HG03135 (cell line): ENCODE measurements around the gene RLF.

Experiments used
- ATAC-seq: cut with Tn5 transposase; IDR thresholded peaks from one replicate; pipeline ENCODE4 v1.9.1; 2021; ENCODE audit warnings: mild to moderate bottlenecking, moderate library complexity; ENCODE audit not compliant: unreplicated experiment

The RLF gene

DNA sequence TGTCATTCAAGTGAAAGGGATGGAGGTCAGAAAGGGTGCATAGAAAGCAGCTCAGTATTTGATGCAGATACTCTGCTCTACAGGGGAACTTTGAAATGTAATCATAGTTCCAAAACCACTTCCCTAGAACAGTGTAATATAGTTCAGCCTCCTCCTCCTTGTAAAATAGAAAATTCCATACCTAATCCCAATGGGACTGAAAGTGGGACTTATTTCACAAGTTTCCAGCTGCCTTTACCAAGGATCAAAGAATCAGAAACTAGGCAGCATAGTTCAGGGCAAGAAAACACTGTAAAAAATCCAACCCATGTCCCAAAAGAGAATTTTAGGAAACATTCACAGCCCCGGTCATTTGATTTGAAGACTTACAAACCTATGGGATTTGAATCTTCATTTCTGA is 78.4 kb downstream of the RLF start:
- no peak for ATAC-seq

DNA sequence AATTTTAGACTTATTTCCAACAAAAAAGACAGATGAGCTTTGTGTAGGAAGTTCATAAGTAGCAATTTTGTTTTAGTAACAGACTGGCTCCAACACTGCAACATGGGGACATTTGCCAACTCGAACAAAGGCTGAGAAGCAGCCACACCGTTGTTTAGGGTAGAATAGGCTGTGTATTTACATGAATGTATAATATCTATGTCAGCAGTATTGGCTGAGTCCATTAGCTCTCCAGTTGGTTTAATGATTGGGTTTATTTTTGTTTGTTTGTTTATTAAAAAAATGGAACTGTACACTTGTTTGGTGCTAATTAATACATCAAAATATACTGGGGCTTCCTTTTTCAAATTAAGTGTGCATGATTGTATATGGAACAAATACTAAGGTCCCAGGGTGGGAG is 79.2 kb downstream of the RLF start:
- no peak for ATAC-seq

DNA sequence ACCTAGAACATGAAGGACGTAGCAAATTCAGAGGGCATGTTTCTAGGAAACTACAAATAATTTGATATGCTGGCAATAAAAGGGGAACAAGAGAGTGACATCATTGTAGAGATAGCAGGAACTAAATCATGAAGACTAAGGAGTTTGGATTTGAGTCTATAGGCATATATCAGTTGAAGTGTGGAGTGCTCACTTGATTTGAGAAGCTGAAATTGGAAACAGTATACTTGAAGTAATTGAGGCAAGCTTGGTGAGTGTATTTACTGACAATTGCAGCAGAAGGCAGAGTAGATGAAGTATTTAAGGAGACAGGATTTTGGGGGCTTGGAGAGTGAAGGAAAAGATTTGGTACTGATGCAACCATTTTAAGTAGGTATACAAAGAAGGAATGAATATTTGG is 80.2 kb downstream of the RLF start:
- ATAC-seq, result peak; percentile 20

DNA sequence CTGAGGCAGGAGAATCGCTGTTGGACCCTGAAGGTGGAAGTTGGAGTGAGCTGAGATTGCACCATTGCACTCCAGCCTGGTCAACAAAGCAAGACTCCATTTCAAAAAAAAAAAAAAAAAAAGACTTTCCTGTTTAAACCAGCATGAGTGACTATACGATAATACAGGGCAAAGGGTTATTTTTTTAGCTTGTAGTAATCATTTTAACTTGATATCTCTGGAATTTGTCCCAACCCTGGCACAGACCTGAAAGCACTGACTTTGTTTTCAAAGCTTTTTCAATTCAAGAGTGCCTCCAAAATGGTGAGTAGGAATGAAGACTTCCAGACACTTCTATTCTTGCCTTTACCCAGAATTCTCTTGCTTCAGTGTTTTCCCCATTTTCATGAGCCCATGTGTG is 82.2 kb downstream of the RLF start:
- ATAC-seq, result no peak

DNA sequence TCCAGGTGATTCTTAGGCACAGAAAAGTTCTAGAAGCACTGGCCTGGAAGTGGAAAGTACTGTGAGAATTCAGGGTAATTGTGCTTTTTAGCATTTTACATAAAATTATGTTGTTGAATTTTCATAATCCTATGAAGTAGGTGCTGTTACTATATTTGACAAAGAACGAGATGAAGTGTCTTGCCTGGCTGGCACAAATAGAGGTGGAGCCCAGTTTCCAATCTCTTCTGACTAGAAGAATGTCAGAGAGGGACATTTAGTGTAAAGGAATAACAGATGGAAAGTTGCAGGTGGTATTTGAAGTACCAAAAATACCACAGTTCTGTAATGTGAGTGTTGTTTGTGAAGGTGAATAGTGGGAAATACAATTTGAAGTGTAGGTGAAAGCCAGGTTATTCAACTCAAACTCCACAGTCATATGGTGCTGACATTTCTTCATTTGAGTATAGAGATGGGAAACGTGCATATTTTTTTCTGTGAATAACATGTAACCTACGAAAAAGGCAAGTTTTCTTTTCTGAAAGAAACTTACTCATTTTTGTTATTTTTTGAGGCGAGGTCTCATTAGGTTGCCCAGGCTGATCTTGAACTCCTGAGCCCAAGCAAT is 83.1 kb downstream of the RLF start:
- no peak for ATAC-seq

DNA sequence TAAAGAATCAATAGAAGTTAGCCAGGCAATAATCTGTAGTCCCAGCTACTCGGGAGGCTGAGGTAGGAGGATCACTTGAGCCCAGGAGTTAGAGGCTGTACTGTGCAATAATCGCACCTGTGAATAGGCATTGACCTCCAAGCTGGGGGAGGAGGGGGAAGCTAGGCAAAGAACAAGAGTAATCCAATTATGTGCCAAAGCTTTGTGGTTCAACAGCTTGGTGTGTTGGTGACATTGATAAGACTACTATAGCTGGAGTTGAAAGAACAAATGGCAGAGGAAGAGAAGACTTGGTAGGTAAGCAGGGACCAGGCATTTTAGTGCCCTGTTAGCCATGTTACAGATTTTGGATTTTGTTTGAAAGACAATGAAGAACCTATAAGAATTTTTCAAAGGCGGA is 84.5 kb downstream of the RLF start:
- ATAC-seq, result no peak

DNA sequence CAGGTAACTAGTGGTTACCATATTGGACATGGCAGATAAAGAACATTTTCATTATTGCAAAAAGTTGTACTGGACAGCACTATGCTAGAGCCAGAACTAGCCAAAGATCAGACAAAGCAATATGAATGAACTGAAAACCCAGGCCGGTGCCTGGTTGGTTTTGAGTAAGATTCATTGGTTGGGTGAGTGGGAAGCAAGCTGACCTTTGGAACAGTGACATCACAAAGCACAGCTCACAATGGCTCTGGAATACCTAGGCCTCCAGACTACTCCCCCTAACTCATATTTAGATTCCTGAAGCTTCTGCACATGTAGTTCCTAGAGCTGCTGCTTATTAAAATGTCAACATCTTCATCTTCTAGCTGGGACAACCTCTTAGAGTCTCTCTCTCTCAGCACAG is 86.5 kb downstream of the RLF start, which contains the start of gene TMCO2:
TSS of gene TMCO2 (plus strand) at position 283 of the 400 bp plus-strand sequence. CDS start at position 340, 57 bp downstream.
- ATAC-seq, result no peak

DNA sequence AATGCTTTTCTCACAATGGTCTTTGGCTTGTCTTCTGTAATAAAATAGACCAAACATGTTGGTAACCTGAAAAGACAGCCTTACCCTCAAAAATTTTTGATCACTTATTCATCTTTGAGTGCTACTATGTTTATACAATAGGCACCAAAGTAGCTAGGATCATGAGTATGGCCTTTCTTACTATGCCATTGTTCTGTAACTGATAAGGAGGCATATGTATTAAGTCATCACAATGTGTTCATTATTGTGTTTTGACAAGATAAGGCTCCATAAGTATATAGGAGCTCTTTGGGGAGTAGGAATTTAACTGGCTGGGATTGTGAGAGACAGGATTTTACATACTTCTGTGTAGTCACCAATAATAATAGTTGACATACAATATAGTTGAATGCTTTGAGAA is 87.2 kb downstream of the RLF start:
- ATAC-seq, result no peak

DNA sequence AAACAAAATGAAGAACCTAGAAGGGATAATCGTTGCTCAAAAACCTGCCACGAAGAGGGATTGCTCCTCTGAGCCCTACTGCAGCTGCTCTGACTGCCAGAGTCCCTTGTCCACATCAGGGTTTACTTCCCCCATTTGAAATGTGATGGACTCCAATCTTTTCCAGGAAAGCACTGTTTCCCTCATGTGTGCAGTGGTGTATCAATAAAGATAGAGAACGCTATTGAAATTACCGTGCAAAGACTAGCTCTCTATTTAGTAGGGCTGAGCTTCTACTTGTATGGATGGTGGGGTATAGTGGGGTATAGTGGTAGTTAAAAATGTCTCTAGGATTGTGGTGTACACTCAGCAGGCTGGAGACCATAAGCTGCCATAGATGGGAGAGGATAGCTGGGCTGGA is 90.3 kb downstream of the RLF start:
- ATAC-seq, result no peak

DNA sequence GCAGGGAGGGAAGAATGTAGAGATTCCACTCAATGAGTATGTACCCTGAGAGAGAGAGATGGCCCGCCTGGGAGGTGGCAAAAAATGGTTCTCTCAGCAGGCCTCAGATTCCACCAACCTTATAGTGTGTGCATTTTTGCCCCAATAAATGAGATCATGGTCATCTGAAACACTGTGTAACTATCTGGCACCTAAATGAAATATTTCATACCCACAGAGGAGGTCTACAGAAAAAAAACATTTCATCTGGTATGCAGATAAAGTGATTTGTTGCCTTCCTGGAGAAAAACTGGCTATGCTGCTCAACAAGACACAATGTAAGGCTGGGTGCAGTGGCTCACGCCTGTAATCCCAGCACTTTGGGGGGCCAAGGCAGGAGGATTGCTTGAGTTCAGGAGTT is 91.4 kb downstream of the RLF start:
- no peak for ATAC-seq

DNA sequence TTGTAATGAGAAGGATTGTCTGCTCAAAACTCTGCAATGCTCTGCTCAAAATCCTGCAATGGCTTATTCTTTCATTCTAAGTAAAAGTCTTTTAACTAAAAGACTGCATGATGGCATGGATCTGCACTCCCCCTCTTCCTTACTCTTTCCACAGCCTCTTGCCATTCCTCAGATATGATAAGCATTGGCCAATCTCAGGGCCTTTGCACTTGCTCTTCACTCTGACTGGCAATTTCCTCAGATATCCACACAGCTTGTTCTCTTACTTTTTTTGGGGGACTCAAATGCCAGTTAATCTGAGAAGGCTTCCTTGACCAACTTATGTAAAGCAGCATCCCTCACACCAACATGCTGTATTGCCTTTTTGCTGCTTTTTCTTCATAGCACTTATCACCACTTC is 94.0 kb downstream of the RLF start:
- ATAC-seq, result no peak

DNA sequence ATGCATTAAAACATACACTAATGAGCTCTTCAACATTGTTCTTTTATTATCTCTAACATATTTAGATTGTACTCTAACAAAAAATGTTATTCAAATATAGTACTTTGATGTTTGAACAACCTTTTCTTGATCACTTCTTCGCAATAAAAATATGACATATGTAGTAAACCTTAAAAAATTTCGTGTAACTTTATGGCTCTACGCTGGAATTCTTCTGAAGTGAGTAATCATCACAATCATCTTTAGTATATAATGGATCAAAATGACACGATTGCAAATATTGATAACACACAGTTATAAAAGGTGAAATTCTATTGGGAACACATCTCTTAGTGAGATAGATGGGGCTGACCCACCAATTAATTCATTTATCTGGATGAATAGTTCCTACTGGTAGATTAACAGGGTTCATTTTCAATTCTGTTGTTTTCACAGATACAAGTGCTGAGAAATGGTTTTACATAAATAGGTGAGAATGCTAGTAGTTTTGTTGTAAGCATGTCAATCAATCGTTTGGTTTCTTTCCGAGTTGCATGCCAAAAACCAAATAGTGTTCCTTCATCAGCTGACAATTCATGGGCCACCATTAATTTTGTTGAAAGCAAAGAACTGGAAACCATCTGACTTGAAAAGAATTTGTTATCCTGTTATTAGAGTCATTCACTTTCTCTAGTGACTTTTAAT is 95.4 kb downstream of the RLF start:
- ATAC-seq, result no peak

DNA sequence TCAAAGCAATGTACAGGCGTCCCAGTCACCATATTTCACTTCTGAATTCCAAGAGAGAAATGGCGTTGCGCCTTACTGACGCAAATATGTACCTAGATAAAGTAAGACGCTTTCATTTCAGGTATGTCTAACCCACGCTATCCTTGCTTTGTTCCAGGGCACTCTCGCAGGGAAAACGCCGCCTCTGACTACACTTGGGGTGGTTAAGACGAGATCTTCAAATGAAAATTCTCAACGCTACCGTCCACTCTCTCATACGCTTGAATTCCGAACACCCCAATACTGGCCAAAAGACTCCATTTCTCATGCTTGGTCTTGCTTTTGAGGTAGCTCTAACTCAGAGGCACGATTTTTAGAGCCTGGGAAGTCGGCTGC is 96.1 kb downstream of the RLF start:
- peak; percentile 7 for ATAC-seq

DNA sequence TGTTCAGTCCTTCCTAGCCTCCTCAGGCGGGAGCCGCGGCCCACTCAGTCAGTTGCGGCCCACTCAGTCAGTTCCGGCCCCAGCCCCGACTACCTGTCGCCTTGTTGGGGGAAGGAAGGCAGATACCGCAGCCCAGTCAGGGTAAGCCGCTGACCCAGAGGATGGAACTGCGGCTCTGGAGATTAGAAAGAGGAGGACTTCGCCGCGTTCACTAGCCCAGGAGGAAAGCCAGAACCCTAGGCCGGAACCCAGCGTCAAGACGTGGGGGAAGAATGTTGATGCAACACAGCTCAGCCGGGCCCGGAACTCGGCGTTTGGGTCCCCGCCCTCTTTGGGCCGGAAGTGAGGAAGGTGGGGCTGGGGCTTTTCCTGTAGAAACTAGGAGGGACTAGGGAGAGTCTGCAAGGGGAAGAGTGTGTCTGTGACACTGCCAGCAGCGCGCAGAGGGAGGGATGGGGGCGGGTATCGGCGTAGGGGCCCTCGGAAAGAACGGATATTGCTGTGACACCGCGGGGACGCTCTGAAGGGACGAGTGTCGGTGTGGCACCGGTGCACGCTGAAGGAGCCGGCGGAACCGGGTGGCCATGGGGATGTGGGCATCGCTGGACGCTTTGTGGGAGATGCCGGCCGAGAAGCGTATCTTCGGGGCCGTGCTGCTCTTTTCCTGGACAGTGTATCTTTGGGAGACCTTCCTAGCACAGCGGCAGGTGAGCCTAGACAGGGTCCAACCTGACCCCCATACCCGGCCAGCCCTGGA is 96.7 kb downstream of the RLF start, which contains the start of gene ZMPSTE24:
TSS of gene ZMPSTE24 (plus strand) at position 549 of the 757 bp plus-strand sequence. CDS start at position 585, 36 bp downstream.
- ATAC-seq, result peak; percentile 88

DNA sequence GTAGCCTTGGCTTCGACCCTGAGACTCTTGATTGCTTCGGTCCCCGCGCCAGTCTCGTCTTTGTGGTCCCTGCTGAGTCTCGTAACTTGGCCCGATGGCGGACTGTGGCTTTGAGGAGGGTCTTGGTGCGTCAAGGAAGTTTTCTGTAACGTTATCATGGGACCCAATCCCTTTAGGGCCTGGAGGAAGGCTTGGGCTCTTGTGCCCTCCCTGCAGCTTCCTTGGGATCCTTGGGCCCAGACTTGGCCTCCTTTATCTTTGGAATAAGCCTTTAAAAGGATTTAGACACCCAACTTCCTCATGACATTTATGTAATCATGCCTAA is 97.2 kb downstream of the RLF start:
- ATAC-seq, result no peak

DNA sequence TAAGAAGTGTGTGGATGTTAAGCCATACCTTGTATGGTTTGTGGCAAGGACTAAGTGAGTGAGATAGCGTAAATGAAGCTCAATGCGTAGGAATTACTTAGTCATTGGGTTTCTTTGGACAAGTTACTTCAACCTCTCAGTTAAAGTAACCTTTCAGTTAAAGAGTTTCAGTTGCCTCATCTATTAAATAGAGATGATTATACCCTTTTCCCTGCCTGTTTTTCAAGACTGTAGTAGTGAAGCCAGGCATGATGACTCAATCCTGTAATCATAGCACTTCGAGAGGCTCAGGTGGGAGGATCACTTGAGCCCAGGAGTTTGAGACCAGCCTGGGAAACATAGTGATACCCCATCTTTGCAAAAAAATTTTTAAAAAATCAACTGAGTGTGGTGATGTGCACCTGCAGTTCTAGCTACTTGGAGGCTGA is 103.2 kb downstream of the RLF start:
- ATAC-seq, result no peak

DNA sequence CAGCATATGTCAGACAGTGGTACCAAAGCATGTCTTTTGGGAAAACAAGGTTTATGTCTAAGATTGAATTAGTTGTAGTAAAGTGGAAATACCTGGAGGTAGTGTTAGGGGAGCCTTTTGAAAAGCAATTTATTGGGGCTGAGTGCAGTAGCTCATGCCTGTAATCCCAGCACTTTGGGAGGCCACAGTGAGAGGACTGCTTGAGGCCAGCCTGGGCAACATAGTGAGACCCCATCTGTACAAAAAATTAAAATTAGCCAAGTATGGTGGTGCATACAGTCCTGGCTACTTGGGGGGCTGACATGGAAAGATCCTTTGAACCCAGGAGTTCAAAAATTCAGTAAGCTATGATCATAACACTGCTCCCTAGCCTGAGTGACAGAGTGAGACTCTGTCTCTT is 104.1 kb downstream of the RLF start:
- no peak for ATAC-seq

DNA sequence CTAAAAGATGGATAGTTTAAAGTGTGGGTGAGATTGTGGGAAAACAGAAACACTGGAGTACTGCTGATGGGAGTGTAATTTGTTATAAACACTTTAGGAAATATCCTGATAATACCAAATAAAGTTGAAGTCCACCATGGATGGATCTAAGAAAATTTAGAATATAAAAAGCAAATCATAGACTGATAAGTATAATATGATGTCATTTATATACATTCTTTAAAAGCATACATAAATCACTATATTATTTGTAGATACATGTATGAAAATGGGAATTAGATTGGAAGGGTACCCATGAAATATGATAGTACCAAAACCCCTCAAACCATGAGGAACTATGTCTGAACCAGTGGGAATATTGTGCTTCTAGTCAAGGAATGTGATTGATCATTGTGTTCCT is 104.7 kb downstream of the RLF start:
- no peak for ATAC-seq

DNA sequence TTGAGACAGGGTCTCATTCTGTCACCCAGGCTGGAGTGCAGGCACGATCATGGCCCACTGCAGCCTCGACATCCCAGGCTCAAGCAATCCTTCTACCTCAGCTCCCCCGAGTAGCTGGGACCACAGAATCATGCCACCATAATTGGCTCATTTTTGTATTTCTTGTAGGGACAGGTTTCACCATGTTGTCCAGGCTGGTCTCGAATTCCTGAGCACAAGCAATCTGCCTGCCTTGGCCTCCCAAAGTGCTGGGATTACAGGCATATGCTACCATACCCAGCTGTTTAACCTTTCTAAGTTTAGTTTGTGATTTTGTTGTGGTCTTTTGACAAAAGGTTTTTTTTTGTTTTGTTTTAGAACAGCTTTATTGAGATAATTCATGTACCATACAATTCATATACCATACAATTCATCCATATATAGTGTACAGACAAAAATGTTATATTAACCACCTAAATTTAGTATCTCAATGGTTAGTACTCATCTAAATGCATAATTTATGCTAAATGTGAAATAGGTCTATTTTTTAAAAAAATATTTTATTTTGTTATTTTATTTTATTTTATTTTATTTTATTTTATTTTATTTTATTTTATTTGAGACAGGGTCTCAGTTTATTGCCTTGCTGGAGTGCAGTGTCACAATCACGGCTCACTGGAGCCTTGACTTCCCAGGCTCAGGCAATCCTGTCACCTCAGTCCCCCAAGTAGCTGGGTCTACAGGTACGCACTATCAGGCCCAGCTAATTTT is 105.8 kb downstream of the RLF start:
- no peak for ATAC-seq

DNA sequence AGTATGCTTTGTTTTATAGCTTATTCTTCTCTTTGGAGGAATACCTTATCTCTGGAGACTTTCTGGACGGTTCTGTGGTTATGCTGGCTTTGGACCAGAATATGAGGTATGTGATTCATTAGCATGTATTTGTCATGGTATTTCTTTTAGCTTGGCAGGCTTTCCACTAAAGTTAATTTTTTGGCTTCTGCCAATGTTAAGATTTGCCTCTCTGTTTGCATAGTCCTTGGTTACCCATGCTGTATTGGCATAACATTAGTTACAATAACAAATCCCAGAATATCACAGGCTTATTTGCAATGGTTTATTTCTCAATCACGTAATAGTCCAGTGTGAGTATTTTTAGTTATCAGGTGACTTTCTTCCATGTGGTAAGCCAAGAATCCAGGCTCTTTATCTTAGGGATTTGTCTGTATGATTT is 106.6 kb downstream of the RLF start:
- no peak for ATAC-seq

DNA sequence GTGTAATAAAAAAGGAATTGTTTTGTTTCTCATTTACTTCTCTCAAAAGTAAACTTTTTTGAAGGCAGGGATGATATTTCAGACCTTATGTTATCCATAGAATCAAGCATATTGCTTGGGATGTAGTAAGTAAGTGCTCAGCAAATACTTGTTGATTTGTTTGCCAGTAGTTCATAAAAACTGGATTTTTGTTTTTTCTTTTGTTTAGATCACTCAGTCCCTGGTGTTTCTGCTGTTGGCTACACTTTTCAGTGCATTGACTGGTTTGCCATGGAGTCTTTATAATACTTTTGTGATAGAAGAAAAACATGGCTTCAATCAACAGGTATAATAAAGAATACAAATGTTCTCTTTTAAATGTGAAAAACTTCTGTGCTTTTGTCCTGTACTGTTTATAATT is 107.0 kb downstream of the RLF start:
- ATAC-seq, result no peak
